Measurements from ENCODE around the gene KDM4C. TPM values are rescaled to one million over a fixed set of nuclear protein-coding genes. Genes with fewer than 3 reads are reported as not detected.

The KDM4C gene
- total RNA-seq, 2 donors from 2014 or later: 12.8 to 31.5 TPM

- Histone ChIP-seq H3K27me3 (ENCODE audit: control insufficient read depth, insufficient read depth, low read length, poor library complexity, severe bottlenecking) (no peaks in the 10 kb centered on the region), H3K9ac (ENCODE audit: extremely low read depth, low read length, poor library complexity, severe bottlenecking) (no peak overlapping the region), H3K27ac (ENCODE audit: low read depth, low read length) (no peak overlapping the region), H3K36me3 (ENCODE audit: control insufficient read depth, insufficient read depth, low read length) (peaks cover 4% of the 10 kb centered on the region), H3K4me1 (ENCODE audit: control insufficient read depth, insufficient read depth, low read length) (peaks cover 7% of the 10 kb centered on the region), H3K9me3 (ENCODE audit: control insufficient read depth, low read length) (peaks cover 4% of the 10 kb centered on the region), H3K4me3 (ENCODE audit: low read length) (no peak overlapping the region)
- no peak for TF ChIP-seq CTCF (conservative IDR thresholded peaks at IDR 0.05)
- H3K4me3 Mint-ChIP-seq: no peak overlapping the region
- no peak for DNase-seq
- no peak overlapping the region for H3K27ac Mint-ChIP-seq
- H3K4me1 Mint-ChIP-seq: peaks cover 33% of the 10 kb centered on the region
- peaks cover 25% of the 10 kb centered on the region for H3K36me3 Mint-ChIP-seq (ENCODE audit: low read depth)
- H3K27me3 Mint-ChIP-seq (ENCODE audit: insufficient read depth): no peaks in the 10 kb centered on the region
- peaks cover 9% of the 10 kb centered on the region for H3K9me3 Mint-ChIP-seq
- 80 to 96% methylated on average over 1 to 2 of the region's 2 CpGs for WGBS, 2 experiments (ENCODE audit: insufficient coverage in 1 of 2, insufficient read length in 1 of 2)
These were observed 164.4 kb downstream of the KDM4C start for GRCh38 chr9:6922124-6922676.

DNA sequence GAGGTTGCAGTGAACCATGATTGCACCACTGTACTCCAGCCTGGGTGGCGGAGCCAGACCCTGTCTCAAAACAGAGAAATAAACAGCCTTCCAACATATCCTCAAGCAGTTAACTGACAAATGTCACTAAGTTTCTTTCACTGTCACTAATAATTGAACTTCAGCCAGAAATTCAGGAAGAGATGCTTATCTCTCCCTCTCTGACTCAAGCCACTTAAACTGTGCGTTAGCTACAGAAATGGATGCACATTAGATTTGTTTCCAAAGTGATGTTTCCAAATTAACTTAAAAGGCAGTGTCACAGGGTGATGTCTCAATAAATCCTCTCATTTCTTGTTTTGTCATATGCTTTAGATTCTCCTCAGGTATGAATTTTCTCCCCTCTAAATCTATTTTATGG is 164.9 kb downstream of the KDM4C start:
- Mint-ChIP-seq H3K9me3 (peaks cover 9% of the 10 kb centered on the region), H3K36me3 (ENCODE audit: low read depth) (peaks cover 22% of the 10 kb centered on the region), H3K27me3 (ENCODE audit: insufficient read depth) (no peaks in the 10 kb centered on the region), H3K4me1 (peaks cover 37% of the 10 kb centered on the region), H3K27ac (no peak overlapping the region), H3K4me3 (no peak overlapping the region)
- no peak overlapping the region for H3K9ac ChIP-seq (ENCODE audit: extremely low read depth, low read length, poor library complexity, severe bottlenecking)
- H3K4me1 ChIP-seq (ENCODE audit: control insufficient read depth, insufficient read depth, low read length): peaks cover 7% of the 10 kb centered on the region
- H3K36me3 ChIP-seq (ENCODE audit: control insufficient read depth, insufficient read depth, low read length): peaks cover 4% of the 10 kb centered on the region
- TF ChIP-seq CTCF (conservative IDR thresholded peaks at IDR 0.05): no peak
- no peaks in the 10 kb centered on the region for H3K27me3 ChIP-seq (ENCODE audit: control insufficient read depth, insufficient read depth, low read length, poor library complexity, severe bottlenecking)
- H3K4me3 ChIP-seq (ENCODE audit: low read length): no peak overlapping the region
- WGBS, 2 experiments (ENCODE audit: insufficient coverage in 1 of 2, insufficient read length in 1 of 2): 91 to 100% methylated on average over 1 to 2 of the region's 2 CpGs
- peaks cover 4% of the 10 kb centered on the region for H3K9me3 ChIP-seq (ENCODE audit: control insufficient read depth, low read length)
- no peak for DNase-seq
- H3K27ac ChIP-seq (ENCODE audit: low read depth, low read length): no peak overlapping the region

GRCh38 chr9:6923086-6923485 is 165.3 kb downstream of the KDM4C start:
- H3K4me1 ChIP-seq (ENCODE audit: control insufficient read depth, insufficient read depth, low read length): peaks cover 7% of the 10 kb centered on the region
- Mint-ChIP-seq H3K4me1 (peaks cover 41% of the 10 kb centered on the region), H3K9me3 (peaks cover 9% of the 10 kb centered on the region), H3K36me3 (ENCODE audit: low read depth) (peaks cover 21% of the 10 kb centered on the region), H3K27me3 (ENCODE audit: insufficient read depth) (no peaks in the 10 kb centered on the region), H3K27ac (no peak overlapping the region), H3K4me3 (no peak overlapping the region)
- 91% methylated on average over 5 of the region's 5 CpGs; no CpG with 5 or more reads in 1 of the 2 experiments for WGBS, 2 experiments (ENCODE audit: insufficient coverage in 1 of 2, insufficient read length in 1 of 2)
- DNase-seq: no peak
- peaks cover 4% of the 10 kb centered on the region for H3K9me3 ChIP-seq (ENCODE audit: control insufficient read depth, low read length)
- H3K4me3 ChIP-seq (ENCODE audit: low read length): no peak overlapping the region
- no peaks in the 10 kb centered on the region for H3K27me3 ChIP-seq (ENCODE audit: control insufficient read depth, insufficient read depth, low read length, poor library complexity, severe bottlenecking)
- H3K9ac ChIP-seq (ENCODE audit: extremely low read depth, low read length, poor library complexity, severe bottlenecking): no peak overlapping the region
- TF ChIP-seq CTCF (conservative IDR thresholded peaks at IDR 0.05): no peak
- peaks cover 2% of the 10 kb centered on the region for H3K36me3 ChIP-seq (ENCODE audit: control insufficient read depth, insufficient read depth, low read length)
- no peak overlapping the region for H3K27ac ChIP-seq (ENCODE audit: low read depth, low read length)

Data from endodermal cell (in vitro differentiated cells).